ENCODE measurements around the gene SVOP.

GRCh38 chr12:108965886-108966285, 55.0 kb downstream of the SVOP start:
- TF ChIP-seq POLR2AphosphoS5 (IDR thresholded peaks at IDR 0.05; ENCODE audit: low read depth, low read length) = no peak
- no peak for TF ChIP-seq TAF1 (IDR thresholded peaks at IDR 0.05; ENCODE audit: borderline replicate concordance, insufficient read depth, low read length)
- no peak for TF ChIP-seq REST (IDR thresholded peaks at IDR 0.05; ENCODE audit: insufficient read depth in 1 of 2, low read depth in 2 of 2, low read length in 2 of 2)
- no peak for TF ChIP-seq SIN3A (IDR thresholded peaks at IDR 0.05; ENCODE audit: borderline replicate concordance, insufficient read depth, low read length)

Data from PFSK-1 (cell line).